ENCODE measurements around the gene SLC15A1. TPM values are rescaled to one million over a fixed set of nuclear protein-coding genes. Genes with fewer than 3 reads are reported as not detected.
"Not testable (repeated sequence)": the region's sequence is repeated elsewhere in the genome, so short reads cannot be mapped to it uniquely, and the experiment has no call there.

Gene SLC15A1
- total and polyA plus RNA-seq, 11 donors = not detected

DNA sequence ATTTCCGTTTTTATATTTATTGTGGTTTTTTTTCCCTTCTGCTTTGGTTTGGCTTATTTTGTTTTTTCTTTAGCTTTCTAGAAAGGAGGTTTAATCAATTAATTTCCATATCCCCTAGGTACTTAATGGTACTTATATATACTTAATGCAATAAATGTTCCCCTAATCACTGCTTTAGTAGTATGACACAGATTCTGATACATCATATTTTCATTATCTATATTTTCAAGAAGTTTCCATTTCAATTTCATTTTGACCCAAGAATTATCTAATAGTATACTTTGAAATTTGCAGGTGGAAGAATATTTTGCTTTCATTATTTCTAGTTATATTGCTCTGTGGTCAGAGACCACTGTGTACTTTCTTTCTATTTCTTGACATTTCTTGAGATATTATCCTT lies 109.0 kb downstream of the SLC15A1 start:
- no peak overlapping the region for H3K27ac ChIP-seq
- TF ChIP-seq CTCF (IDR thresholded peaks at IDR 0.05) (no peak), POLR2A (IDR thresholded peaks at IDR 0.05) (no peak)
- intact Hi-C loops (cut with DNase I) = loop anchor here in 1 of 10 donors (10.0 kb wide), 1 partner anchor 49 kb away; no protein-coding TSS in a partner anchor
- H3K9me3 ChIP-seq = no peaks in the 10 kb centered on the region
- WGBS, 4 donors = 86 to 95% (median 91%) methylated on average over 1 of the region's 1 CpG
- H3K36me3 ChIP-seq = no peaks in the 10 kb centered on the region
- H3K4me3 ChIP-seq = no peak overlapping the region
- no peak for ATAC-seq
- no peak for DNase-seq
- no peaks in the 10 kb centered on the region for H3K4me1 ChIP-seq
- peaks cover 0 to 6% (median 0%) of the 10 kb centered on the region in 9 donors for H3K27me3 ChIP-seq

DNA sequence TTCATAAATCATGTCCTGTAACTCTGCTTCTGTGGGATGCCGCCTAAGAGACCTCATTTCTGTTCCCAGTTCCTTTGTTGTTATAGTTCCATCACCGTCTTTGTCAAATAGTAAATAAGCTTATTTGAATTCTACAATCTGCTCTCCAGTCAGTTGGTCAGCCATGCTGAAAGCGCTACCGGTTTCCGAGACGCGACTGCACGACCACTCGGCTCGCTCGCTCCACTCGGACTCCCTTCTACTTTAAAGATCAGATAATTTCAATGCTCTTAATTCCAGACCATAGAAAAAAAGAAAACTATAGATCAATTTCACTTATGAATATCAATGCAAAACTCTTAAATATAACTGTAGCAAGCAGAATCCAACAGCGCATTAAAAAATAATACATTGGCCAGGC lies 111.4 kb downstream of the SLC15A1 start:
- ATAC-seq = no peak
- Histone ChIP-seq H3K4me3 (no peak overlapping the region), H3K4me1 (no peaks in the 10 kb centered on the region), H3K36me3 (no peaks in the 10 kb centered on the region), H3K27ac (no peak overlapping the region), H3K9me3 (no peaks in the 10 kb centered on the region), H3K27me3 (peaks cover 0 to 6% (median 0%) of the 10 kb centered on the region in 9 donors)
- 92 to 94% (median 93%) methylated on average over 13 of the region's 13 CpGs for WGBS, 4 donors
- no peak for TF ChIP-seq POLR2A (IDR thresholded peaks at IDR 0.05)
- TF ChIP-seq CTCF (IDR thresholded peaks at IDR 0.05) = no peak
- no peak for DNase-seq
- intact Hi-C loops (cut with DNase I) = loop anchor here in 1 of 10 donors (10.0 kb wide), 1 partner anchor 46 kb away; no protein-coding TSS in a partner anchor

GRCh38 chr13:98639785-98640184 lies 112.7 kb downstream of the SLC15A1 start:
- not testable (repeated sequence) for H3K9me3 ChIP-seq, H3K4me3 ChIP-seq, H3K27me3 ChIP-seq, H3K27ac ChIP-seq, DNase-seq, H3K4me1 ChIP-seq, H3K36me3 ChIP-seq, ATAC-seq
- intact Hi-C loops (cut with DNase I) = loop anchor here in 2 of 10 donors (5.0 to 10.0 kb wide), 2 partner anchors 42 to 45 kb away; no protein-coding TSS in a partner anchor
- WGBS, 4 donors = 87 to 95% (median 90%) methylated on average over 4 of the region's 4 CpGs

- not testable (repeated sequence) for H3K36me3 ChIP-seq, ATAC-seq, H3K4me1 ChIP-seq, H3K27ac ChIP-seq, H3K27me3 ChIP-seq, H3K9me3 ChIP-seq, H3K4me3 ChIP-seq, DNase-seq
- intact Hi-C loops (cut with DNase I) = loop anchor here in 1 of 10 donors (5.0 kb wide), 1 partner anchor 41 kb away; no protein-coding TSS in a partner anchor
- 89 to 95% (median 93%) methylated on average over 8 of the region's 8 CpGs for WGBS, 4 donors
These were observed 114.1 kb downstream of the SLC15A1 start for GRCh38 chr13:98638352-98638751.

Other genes starting within 250 kb of the SLC15A1 start
- 10 to 100 TPM; 56.5 to 82.6 (median 63.0) TPM for gene STK24, start 175.6 kb downstream of the SLC15A1 start, total RNA-seq
- gene STK24, start 175.6 kb downstream of the SLC15A1 start, polyA plus RNA-seq = 10 to 100 TPM; 26.6 to 54.1 TPM
- gene DOCK9, start 225.4 kb upstream of the SLC15A1 start, total RNA-seq = 100 to 1,000 TPM in 1 of 9 donors, 10 to 100 TPM in 8; 35.0 to 128 (median 45.2) TPM
- 10 to 100 TPM; 21.4 to 59.8 TPM for gene DOCK9, start 225.4 kb upstream of the SLC15A1 start, polyA plus RNA-seq

Data from heart left ventricle (tissue), 16 donors.